HG02973 (cell line): ENCODE measurements around the gene TNNI3.
"Not testable (repeated sequence)": the region's sequence is repeated elsewhere in the genome, so short reads cannot be mapped to it uniquely, and the experiment has no call there.

Experiments
- ATAC-seq: cut with Tn5 transposase; IDR thresholded peaks from one replicate; pipeline ENCODE4 v1.9.1; 2021; ENCODE audit warnings: moderate library complexity; ENCODE audit not compliant: unreplicated experiment

The TNNI3 gene

DNA sequence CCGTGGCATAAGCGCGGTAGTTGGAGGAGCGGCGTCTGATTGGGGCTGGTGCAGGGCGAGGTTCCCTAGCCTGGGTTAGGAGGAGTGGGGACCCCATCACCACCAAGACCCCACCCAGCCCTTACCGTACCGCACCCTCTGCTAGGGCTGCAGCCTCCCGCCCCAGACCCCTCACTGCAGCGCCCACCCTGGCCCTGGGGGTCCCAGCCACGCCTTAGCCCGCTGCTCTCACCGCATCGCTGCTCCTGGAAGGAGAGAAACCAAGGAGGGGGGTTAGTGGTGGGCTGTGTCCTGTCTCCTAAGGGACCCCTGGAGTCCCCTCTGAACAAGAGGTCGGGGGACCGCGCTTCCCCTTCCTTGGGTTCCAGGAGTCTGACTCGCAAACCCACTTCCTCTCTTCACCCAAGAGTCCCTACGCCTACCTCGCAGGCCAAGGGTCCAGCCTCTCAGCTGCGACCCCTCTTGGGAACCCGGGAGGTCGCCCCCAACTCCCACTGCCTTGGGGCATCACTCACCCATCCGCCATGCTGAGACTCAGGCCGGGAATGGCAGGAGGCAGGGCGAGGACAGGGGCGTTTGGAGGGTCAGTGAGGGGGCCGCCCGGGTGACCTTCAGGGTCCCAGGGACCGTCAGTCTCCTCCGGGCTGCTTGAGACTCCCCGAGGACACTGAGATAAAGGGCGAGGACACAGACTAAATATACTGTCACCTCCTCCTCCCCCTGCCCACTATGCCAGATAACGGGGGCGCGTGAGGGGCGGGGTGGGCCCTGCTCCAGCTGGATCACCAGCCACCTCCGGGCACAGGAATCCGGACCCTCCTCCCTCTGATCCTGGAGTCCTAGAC lies at the start of gene TNNI3:
Gene TNNI3 (minus strand): TSS at position 669 of the 845 bp plus-strand sequence. CDS start 143 bp downstream, at position 526.
- ATAC-seq: no peak

- no peak for ATAC-seq
These were observed 49.4 kb upstream of the TNNI3 start for GRCh38 chr19:55206664-55207500.

GRCh38 chr19:55202199-55202598 lies 44.7 kb upstream of the TNNI3 start:
- ATAC-seq: not testable (repeated sequence)

- ATAC-seq: no peak
These were observed 42.2 kb upstream of the TNNI3 start for GRCh38 chr19:55199620-55200204.

DNA sequence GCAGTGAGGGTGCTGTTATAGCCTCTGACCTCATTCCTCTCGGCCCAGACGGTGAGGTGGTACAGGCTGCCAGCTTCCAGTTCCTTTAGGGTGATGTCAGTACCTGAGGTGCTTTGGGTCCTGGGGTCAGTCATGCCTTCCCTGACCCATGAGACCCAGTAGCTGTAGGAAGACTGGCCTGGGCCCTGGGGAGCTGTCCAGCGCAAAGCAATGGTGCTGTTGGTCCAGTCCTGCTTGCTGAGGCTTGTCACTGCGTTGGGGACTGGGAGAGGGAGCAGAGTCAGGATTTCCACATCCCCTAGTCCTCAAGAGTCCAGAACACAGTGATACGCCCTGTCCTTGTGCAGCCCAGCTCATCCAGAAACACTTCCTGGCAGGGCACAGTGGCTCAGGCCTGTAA lies 41.1 kb upstream of the TNNI3 start:
- no peak for ATAC-seq

GRCh38 chr19:55197528-55197927 lies 40.0 kb upstream of the TNNI3 start:
- no peak for ATAC-seq

DNA sequence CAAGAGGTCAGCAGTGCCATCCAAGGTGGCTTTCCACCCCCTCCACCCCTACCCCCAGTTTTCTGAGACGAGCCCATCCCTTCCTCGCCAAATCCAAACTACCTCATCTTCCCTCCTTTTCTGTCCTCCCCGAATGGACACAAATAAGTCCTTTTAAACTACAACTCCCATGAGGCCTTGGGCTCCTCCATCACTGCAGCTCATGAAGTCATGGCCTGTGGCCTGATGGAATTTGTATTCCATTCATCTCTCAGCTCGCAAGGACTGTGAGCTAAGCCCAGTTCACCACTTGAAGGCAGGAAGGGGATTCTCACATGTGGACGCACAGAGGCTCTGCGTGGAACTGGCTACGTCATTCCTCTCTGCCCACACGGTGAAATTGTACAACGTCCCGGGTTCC lies 39.3 kb upstream of the TNNI3 start:
- ATAC-seq: no peak

- no peak for ATAC-seq
These were observed 35.9 kb upstream of the TNNI3 start for GRCh38 chr19:55193481-55193880.

- ATAC-seq: no peak
These were observed 31.9 kb upstream of the TNNI3 start for GRCh38 chr19:55189403-55189835.

- ATAC-seq: no peak
These were observed 31.1 kb upstream of the TNNI3 start for GRCh38 chr19:55188625-55189024.

DNA sequence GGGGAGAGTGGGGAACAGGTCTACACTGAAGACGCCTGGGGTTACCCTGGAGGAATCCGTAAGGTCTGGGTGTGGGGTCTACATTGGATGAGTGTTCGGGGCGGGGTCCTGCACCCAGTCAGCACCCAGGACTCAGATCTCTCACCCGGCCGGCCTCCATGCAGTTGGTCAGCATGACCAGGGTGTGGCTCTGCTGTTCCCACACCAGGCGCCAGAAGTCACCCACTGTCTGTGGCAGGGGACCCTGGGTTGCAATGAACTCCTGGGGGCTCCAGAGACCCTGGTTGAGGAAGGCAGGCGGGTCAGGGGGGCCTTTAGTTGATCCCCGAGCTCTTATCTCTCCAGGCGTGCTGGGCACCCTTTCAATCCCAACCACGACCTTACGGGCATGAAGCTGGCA lies 28.5 kb upstream of the TNNI3 start:
- ATAC-seq: no peak

GRCh38 chr19:55181740-55182139 lies 24.2 kb upstream of the TNNI3 start:
- no peak for ATAC-seq

DNA sequence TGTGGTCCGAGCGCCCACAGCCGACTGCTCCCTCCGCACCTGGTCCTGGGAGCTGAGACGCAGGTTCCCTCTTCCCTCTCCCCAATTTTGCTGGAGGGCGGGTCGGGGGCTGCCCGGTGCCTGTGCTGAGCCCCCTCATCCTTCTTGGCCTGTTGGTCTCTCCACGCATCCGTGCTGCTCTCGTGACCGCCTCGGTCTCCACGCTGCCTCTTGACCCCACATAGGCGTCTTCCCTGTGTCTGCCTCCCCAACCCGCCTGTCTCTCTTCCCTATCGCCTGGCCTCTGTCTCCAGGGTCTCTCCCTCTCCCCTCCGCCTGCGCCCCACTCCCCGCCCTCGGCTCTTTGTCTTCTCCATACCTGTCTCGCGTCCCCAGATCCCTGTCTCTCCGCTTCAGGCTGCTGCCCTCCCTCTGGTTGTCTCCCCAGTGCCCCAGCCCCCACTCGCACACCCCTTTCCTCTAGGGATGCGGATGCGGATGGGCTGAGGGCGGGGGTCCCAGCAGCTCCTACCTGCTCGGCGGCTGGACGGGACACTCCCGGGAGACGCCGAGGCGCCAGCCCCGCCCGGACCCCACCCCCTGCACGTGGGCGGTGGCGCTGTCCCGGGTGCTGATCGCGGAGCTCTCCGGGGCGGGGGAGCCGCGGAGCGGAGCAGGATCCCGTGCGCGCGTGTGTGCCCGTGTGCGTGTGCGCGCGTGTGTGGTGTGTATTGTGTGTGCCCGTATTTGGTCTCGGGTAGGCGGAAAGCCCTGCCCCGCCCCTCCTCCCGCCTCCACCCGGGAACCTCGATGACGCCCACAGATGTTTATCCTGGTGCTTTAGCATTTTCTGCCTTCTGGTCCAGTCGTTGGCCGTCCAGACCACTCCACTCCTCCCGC lies 22.3 kb upstream of the TNNI3 start, which contains the start of gene SYT5:
Gene SYT5 (minus strand): TSS at position 684 of the 879 bp plus-strand sequence. CDS start 1,248 bp downstream, outside the sequence.
- ATAC-seq: no peak

DNA sequence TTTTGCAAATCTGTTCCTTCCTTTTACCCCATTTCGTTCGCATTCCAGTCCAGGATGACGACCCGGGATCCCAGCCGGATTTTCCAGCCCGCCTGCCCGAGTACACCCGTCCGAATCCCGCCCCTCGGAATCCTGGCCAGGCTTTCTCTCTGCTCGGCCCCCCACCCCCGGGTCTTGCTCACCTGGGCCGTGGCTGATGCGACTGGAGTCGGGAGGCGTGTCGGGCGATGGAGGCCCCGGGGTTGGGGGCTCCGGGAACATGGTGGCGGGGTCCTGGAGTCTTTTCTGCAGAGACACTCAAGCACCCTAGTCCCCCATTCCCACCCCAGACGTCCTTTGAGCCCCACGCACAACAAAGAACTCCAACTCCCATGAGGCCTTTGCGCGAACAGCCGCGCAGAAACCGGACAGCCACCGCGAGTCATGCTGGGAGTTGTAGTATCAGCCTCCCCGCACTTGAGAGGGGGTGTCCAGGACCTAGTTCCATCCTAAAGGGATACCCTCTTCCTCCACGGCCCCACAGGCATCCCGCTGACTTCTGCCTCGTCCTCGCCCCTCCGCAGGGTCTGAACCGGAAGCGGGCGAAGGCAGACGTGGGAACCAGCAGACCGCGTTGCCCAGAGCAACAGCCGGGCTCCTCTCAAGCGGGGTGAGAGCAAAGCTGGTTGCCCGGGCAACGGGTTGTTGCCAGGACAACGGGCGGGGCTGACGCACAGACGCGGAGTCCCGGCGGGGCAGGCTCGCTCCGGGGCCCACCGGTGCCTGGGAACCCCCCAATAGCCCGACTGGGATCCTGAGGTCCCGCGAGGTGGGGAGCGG lies 21.5 kb upstream of the TNNI3 start:
- peak; percentile 75 for ATAC-seq

DNA sequence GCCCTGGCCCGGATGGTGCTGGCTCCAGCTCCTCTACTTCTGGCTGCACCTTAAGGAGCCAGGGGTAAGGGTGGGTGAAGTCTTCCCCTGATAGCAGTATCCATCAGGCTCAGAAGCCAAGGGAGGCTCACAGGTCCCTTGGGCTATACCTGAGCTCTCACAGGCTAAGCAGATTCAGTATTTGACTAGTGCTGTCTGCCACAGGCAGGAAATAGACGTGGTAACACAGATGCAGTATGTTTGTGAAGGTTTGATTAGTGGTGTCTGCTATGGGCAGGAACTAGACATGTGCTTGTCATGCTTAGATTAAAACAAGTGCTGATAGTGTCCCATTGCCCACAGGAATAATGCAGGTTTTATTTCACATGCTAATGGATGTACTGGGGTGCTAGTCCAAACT lies 18.5 kb upstream of the TNNI3 start:
- ATAC-seq: no peak

GRCh38 chr19:55175117-55175867 lies 17.8 kb upstream of the TNNI3 start:
- no peak for ATAC-seq

DNA sequence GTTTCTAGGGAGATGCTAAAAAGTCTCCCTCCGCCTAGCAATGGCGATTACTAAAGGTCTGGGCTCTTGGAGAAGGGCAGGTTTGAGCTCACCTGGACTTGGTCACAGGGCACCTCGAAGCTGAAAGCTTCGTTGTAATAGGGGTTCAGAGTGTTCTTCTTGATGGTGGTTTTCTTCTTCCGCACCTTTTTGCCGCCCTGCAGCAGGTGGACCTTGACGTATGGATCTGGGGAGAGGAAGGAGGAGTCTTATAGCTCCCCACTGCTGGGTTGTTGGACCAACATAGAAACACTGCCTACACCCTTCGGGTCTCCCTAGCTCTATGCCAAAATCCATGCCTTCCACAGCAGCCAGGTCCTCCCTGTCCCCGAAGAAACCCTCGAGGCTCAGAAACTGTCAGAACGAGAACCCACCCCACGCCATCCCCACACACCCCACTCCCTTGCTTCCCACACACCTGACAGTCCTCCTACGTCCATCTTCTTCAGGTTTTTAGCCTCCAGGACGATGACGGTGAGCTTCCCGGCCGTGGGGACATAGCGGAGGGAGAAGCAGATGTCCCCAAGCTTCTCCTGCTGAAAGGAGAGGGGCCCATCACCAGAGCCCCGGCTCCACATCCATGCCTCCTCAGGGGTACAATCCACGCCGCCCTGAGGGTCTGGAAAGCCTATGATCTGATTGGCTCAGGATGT lies 17.0 kb upstream of the TNNI3 start:
- no peak for ATAC-seq

- ATAC-seq: no peak
These were observed 16.3 kb upstream of the TNNI3 start for GRCh38 chr19:55173714-55174409.
